ENCODE results near the gene ACSS1.

DNA sequence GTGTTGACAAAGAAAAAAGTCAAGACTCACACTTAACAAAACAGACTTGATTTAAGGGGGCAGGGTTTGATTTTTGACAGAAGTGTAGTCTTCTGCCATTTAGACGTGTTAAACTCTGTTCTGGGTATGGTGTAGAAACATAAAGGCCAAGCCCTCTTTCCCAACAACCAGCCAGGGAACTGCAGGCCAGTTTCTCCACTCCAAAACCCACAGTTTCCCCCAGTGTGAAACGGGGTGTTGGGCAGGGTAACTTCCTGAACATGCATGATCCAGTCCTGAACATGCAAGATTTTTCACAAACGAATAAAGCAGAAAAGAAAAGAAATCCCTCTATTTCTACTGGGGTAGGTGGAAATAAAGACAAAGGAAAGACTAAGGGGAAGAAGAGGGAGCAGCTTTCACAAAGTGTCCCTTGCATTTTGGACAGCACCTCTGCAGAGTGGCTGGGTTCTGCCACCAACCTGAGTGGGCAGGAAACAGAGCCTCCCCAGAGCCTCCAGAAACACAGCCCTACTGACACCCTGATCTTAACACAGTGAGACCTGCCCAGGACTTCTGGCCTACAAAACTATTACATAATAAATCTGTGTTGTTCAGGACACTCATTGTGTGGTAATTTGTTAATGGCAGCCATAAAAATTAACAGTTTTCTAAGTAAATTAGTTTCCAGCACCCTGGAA, 72.8 kb downstream of the ACSS1 start:
- no peak for TF ChIP-seq CTCF (IDR thresholded peaks at IDR 0.05)
- TF ChIP-seq POLR2A (IDR thresholded peaks at IDR 0.05): no peak
- no peak for TF ChIP-seq EP300 (IDR thresholded peaks at IDR 0.05)

All from tibial nerve (tissue), 4 donors.